Stimulated activated CD8-positive, alpha-beta memory T cell treated with anti-CD3 and anti-CD28 coated beads, Interleukin-12 subunit alpha, Interleukin-12 subunit beta, amount 100 ng/mL, for 24 hours (primary cell): ENCODE measurements around the gene INSRR.

Experiments used
- DNase-seq: peaks from one replicate; pipeline ENCODE4 v3.0.0-alpha.2; 2020; ENCODE audit errors: extremely low read depth

INSRR gene

GRCh38 chr1:156806512-156807440 is 52.1 kb downstream of the INSRR start:
- DNase-seq: no peak

- DNase-seq: no peak
Observed at GRCh38 chr1:156805766-156806511, 53.0 kb downstream of the INSRR start.

GRCh38 chr1:156804572-156805243 is 54.2 kb downstream of the INSRR start:
- DNase-seq: no peak

- no peak for DNase-seq
Observed at GRCh38 chr1:156804026-156804425, 54.9 kb downstream of the INSRR start.

- no peak for DNase-seq
Observed at GRCh38 chr1:156803086-156803851, 55.6 kb downstream of the INSRR start.

GRCh38 chr1:156802421-156802935 is 56.4 kb downstream of the INSRR start:
- DNase-seq: no peak

GRCh38 chr1:156801409-156802121 is 57.4 kb downstream of the INSRR start:
- no peak for DNase-seq

- no peak for DNase-seq
Observed at GRCh38 chr1:156797212-156797871, 61.6 kb downstream of the INSRR start.

- no peak for DNase-seq
Observed at GRCh38 chr1:156796340-156797097, 62.4 kb downstream of the INSRR start.

GRCh38 chr1:156795787-156796186 is 63.1 kb downstream of the INSRR start:
- no peak for DNase-seq

GRCh38 chr1:156795374-156795733 is 63.6 kb downstream of the INSRR start:
- no peak for DNase-seq

- DNase-seq: no peak
Observed at GRCh38 chr1:156794506-156795373, 64.2 kb downstream of the INSRR start.
